Measurements from ENCODE around the gene CXCR1. TPM values are rescaled to one million over a fixed set of nuclear protein-coding genes. Genes with fewer than 3 reads are reported as not detected.

Gene CXCR1
- total and polyA plus RNA-seq, 2 of the 4 experiments (the other 2 are of a cell fraction), result not detected

DNA sequence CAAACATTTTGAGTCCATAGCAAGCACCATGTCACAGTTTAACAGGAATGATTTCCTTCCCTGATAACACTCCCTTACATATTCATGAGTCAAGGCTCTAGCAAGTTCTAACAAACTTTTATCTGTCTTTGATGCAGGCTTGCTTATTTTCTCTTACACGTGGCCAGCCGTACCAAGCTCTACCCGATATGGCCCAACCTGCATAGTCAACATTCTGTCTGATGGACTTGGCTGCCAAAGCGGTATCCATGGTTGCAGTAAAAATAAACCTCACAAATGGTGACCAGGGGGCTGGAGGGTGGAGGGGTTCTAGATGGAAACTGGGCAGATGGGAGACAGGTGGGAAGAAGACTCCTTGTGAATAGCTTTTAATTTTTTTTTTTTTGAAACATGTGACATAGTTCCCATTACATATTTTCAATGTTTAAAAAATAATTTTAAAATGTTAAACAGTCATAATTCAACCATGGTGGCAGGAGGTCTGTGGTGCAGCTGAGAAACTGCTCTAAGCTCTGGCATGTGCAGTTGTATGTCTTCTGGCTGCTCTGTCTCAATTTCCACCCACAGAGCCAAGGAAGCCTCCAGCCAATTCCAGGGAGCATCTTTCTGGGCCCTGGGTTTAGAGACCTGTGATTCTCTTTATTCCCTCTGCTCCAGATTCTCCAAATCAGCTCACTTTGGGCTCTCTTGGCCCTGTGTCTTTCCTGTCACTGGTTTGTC is 20.7 kb upstream of the CXCR1 start:
- no peak overlapping the region for H3K23ac ChIP-seq (ENCODE audit: low read depth, low read length)
- no peak overlapping the region for H2BK120ac ChIP-seq (ENCODE audit: low read depth, low read length)
- no peak for TF ChIP-seq POLR2A (IDR thresholded peaks at IDR 0.05; ENCODE audit: low read depth, low read length)
- TF ChIP-seq SMC3 (IDR thresholded peaks at IDR 0.05; ENCODE audit: low read depth, low read length), result no peak
- TF ChIP-seq, protein P1, sequence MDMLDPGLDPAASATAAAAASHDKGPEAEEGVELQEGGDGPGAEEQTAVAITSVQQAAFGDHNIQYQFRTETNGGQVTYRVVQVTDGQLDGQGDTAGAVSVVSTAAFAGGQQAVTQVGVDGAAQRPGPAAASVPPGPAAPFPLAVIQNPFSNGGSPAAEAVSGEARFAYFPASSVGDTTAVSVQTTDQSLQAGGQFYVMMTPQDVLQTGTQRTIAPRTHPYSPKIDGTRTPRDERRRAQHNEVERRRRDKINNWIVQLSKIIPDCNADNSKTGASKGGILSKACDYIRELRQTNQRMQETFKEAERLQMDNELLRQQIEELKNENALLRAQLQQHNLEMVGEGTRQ (IDR thresholded peaks at IDR 0.05; ENCODE audit: low read depth, low read length), result no peak
- no peak for TF ChIP-seq NFE2L2 (IDR thresholded peaks at IDR 0.05; ENCODE audit: low read depth, low read length)
- TF ChIP-seq MXI1 (IDR thresholded peaks at IDR 0.05; ENCODE audit: borderline replicate concordance, low read depth, low read length), result no peak
- no peak for TF ChIP-seq BHLHE40 (IDR thresholded peaks at IDR 0.05; ENCODE audit: low read depth, low read length)
- TF ChIP-seq, protein P2, sequence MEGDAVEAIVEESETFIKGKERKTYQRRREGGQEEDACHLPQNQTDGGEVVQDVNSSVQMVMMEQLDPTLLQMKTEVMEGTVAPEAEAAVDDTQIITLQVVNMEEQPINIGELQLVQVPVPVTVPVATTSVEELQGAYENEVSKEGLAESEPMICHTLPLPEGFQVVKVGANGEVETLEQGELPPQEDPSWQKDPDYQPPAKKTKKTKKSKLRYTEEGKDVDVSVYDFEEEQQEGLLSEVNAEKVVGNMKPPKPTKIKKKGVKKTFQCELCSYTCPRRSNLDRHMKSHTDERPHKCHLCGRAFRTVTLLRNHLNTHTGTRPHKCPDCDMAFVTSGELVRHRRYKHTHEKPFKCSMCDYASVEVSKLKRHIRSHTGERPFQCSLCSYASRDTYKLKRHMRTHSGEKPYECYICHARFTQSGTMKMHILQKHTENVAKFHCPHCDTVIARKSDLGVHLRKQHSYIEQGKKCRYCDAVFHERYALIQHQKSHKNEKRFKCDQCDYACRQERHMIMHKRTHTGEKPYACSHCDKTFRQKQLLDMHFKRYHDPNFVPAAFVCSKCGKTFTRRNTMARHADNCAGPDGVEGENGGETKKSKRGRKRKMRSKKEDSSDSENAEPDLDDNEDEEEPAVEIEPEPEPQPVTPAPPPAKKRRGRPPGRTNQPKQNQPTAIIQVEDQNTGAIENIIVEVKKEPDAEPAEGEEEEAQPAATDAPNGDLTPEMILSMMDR (conservative IDR thresholded peaks at IDR 0.05; ENCODE audit: low read depth, low read length), result no peak
- TF ChIP-seq, protein P3, sequence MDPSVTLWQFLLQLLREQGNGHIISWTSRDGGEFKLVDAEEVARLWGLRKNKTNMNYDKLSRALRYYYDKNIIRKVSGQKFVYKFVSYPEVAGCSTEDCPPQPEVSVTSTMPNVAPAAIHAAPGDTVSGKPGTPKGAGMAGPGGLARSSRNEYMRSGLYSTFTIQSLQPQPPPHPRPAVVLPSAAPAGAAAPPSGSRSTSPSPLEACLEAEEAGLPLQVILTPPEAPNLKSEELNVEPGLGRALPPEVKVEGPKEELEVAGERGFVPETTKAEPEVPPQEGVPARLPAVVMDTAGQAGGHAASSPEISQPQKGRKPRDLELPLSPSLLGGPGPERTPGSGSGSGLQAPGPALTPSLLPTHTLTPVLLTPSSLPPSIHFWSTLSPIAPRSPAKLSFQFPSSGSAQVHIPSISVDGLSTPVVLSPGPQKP (IDR thresholded peaks at IDR 0.05; ENCODE audit: borderline replicate concordance, low read depth, low read length), result no peak
- TF ChIP-seq MAFK (IDR thresholded peaks at IDR 0.05; ENCODE audit: low read depth, low read length), result no peak
- TF ChIP-seq RAD21 (IDR thresholded peaks at IDR 0.05; ENCODE audit: low read length), result no peak
- no peak for TF ChIP-seq FOS (IDR thresholded peaks at IDR 0.05; ENCODE audit: low read depth, low read length)
- TF ChIP-seq MAZ (IDR thresholded peaks at IDR 0.05; ENCODE audit: borderline replicate concordance, low read depth, low read length), result no peak
- intact Hi-C loops (cut with micrococcal nuclease) (loop anchor here (2.0 to 5.0 kb wide), 4 partner anchors 40 to 279 kb away; no protein-coding TSS in a partner anchor), in situ Hi-C loops (cut with MboI; ENCODE audit: low sequenced_read_pairs) (no loop called here), dilution Hi-C loops (cut with HindIII; ENCODE audit: low sequenced_read_pairs, unreplicated experiment) (no loop called here)
- ChIA-PET CTCF (interaction anchor here (0.5 kb wide), 1 partner anchor 15 kb away, joined by 4 read pairs; no protein-coding TSS in a partner anchor), POLR2A (ENCODE audit: unreplicated experiment) (interaction anchor here (0.6 kb wide), 1 partner anchor 33 kb away, joined by 9 read pairs; no protein-coding TSS in a partner anchor)
- H2AFZ ChIP-seq (replicated peaks; ENCODE audit: low read length, poor library complexity), result no peak overlapping the region
- no peak overlapping the region for H3K4ac ChIP-seq (ENCODE audit: low read depth, low read length)
- no peak overlapping the region for H4K91ac ChIP-seq (ENCODE audit: insufficient read depth, low read depth, low read length)
- H3K4me2 ChIP-seq (ENCODE audit: low read depth, low read length), result no peak overlapping the region
- H3K27ac ChIP-seq (ENCODE audit: insufficient read depth, low read length), result no peak overlapping the region
- H2BK15ac ChIP-seq (ENCODE audit: low read depth, low read length), result no peak overlapping the region
- H2BK20ac ChIP-seq (ENCODE audit: low read depth, low read length), result no peak overlapping the region
- H4K8ac ChIP-seq (ENCODE audit: low read depth in 2 of 2, low read length in 2 of 2), result no peak overlapping the region
- BruUV-seq (replicated peaks), result no TSS peak
- no peak overlapping the region for H2BK5ac ChIP-seq (ENCODE audit: low read depth, low read length, poor library complexity, severe bottlenecking)
- WGBS, 2 experiments (ENCODE audit: extremely low coverage in 2 of 2, insufficient read length in 1 of 2), result no CpG with 5 or more reads among the region's 4 CpGs
- no peak overlapping the region for H2AK9ac ChIP-seq (replicated peaks; ENCODE audit: low read depth, low read length, poor library complexity)
- no peaks in the 10 kb centered on the region for H3K79me1 ChIP-seq (ENCODE audit: low read depth in 1 of 2, low read length in 2 of 2)
- no peak overlapping the region for H3K18ac ChIP-seq (ENCODE audit: low read depth, low read length)
- H3K4me3 ChIP-seq (ENCODE audit: insufficient read depth, low read depth, low read length), result no peak overlapping the region
- H3K27me3 ChIP-seq (ENCODE audit: control insufficient read depth, insufficient read depth, low read length), result peaks cover 31% of the 10 kb centered on the region
- no peak overlapping the region for H4K5ac ChIP-seq (ENCODE audit: low read depth, low read length)
- H3K4me1 ChIP-seq (ENCODE audit: control insufficient read depth, insufficient read depth, low read length), result no peaks in the 10 kb centered on the region; the same call in 1 of the 2 replicates
- ATAC-seq (ENCODE audit: low read depth), result no peak
- H3K56ac ChIP-seq (ENCODE audit: extremely low read depth, insufficient read depth, low read length), result no peak overlapping the region
- no peaks in the 10 kb centered on the region for H4K20me1 ChIP-seq (ENCODE audit: insufficient read depth, low read length)
- H3K9me3 ChIP-seq (ENCODE audit: control insufficient read depth, insufficient read depth, low read length), result no peaks in the 10 kb centered on the region
- no peak overlapping the region for H3K9ac ChIP-seq (ENCODE audit: low read depth, low read length)
- H3K9me1 ChIP-seq (ENCODE audit: insufficient read depth, low read length), result no peaks in the 10 kb centered on the region
- no peak overlapping the region for H3K14ac ChIP-seq (replicated peaks; ENCODE audit: low read depth, low read length)
- no peak overlapping the region for H2AK5ac ChIP-seq (ENCODE audit: low read depth, low read length)
- no peaks in the 10 kb centered on the region for H3K36me3 ChIP-seq (ENCODE audit: control insufficient read depth, insufficient read depth, low read length)
- DNase-seq, result no peak

Data from IMR-90 (cell line).